HepG2 (cell line): Measurements from ENCODE around the gene KBTBD3. TPM values are rescaled to one million over a fixed set of nuclear protein-coding genes. Genes with fewer than 3 reads are reported as not detected.

Experiments used
- ARID4A ChIP-seq: sonication (generic); formaldehyde crosslinking; IDR thresholded peaks from 2 replicates; pipeline ENCODE4 v1.5.0; 2020; ENCODE audit warnings: mild to moderate bottlenecking, missing genetic modification reagents, borderline replicate concordance
- ARNTL ChIP-seq: sonication (generic); formaldehyde crosslinking; IDR thresholded peaks from 2 replicates; pipeline ENCODE4 v1.4.0; 2020; ENCODE audit warnings: mild to moderate bottlenecking, missing genetic modification reagents
- ATF7 ChIP-seq, 2 experiments: fragments of 450-650 bp in 1 of 2; sonication (generic) in 1 of 2; formaldehyde crosslinking in 1 of 2; IDR thresholded peaks; 2 replicates each; pipeline versions ENCODE4 v1.4.0 to v1.6.1; 2016 to 2020; ENCODE audit warnings: antibody characterized with exemption in 1 of 2, mild to moderate bottlenecking in 1 of 2, missing genetic modification reagents in 1 of 2
- IRF2 ChIP-seq: IDR thresholded peaks from 2 replicates; pipeline ENCODE4 v1.6.1; 2018; ENCODE audit warnings: missing genetic modification reagents, missing compliant biosample characterization
- JARID2 ChIP-seq: sonication (generic); formaldehyde crosslinking; IDR thresholded peaks from 2 replicates; pipeline ENCODE4 v1.8.1; 2023; ENCODE audit warnings: missing genetic modification reagents, inconsistent platforms; ENCODE audit not compliant: insufficient replicate concordance
- MIER2 ChIP-seq: IDR thresholded peaks from 2 replicates; pipeline ENCODE4 v1.6.1; 2016; ENCODE audit warnings: missing biosample characterization, missing genetic modification reagents
- PBX3 ChIP-seq: sonication (generic); formaldehyde crosslinking; IDR thresholded peaks from 2 replicates; pipeline ENCODE4 v1.8.1; 2023; ENCODE audit warnings: missing genetic modification reagents, inconsistent platforms, borderline replicate concordance
- PRDM10 ChIP-seq: sonication (generic); formaldehyde crosslinking; IDR thresholded peaks from 2 replicates; pipeline ENCODE4 v1.4.0; 2020; ENCODE audit warnings: low read depth, missing genetic modification reagents
- SKIL ChIP-seq: sonication (generic); formaldehyde crosslinking; IDR thresholded peaks from 2 replicates; pipeline ENCODE4 v1.8.0; 2022; ENCODE audit warnings: missing genetic modification reagents, mild to moderate bottlenecking, moderate library complexity, borderline replicate concordance
- UBTF ChIP-seq: sonication (generic); formaldehyde crosslinking; IDR thresholded peaks from 2 replicates; pipeline ENCODE4 v1.4.0; 2020; ENCODE audit warnings: mild to moderate bottlenecking, missing genetic modification reagents
- ZKSCAN1 ChIP-seq: fragments of 150-350 bp; IDR thresholded peaks from 2 replicates; pipeline ENCODE4 v1.6.1; 2014; ENCODE audit warnings: low read length
- ZNF180 ChIP-seq: sonication (generic); formaldehyde crosslinking; IDR thresholded peaks from 2 replicates; pipeline ENCODE4 v1.4.0; 2020; ENCODE audit warnings: low read depth, missing genetic modification reagents, borderline replicate concordance
- ZNF530 ChIP-seq: sonication (generic); formaldehyde crosslinking; IDR thresholded peaks from 2 replicates; pipeline ENCODE4 v1.5.0; 2020; ENCODE audit warnings: low read depth, mild to moderate bottlenecking, missing genetic modification reagents
- polyA plus RNA-seq, 8 experiments: library from polyadenylated mRNA; depleted of rRNA in 3 of 8; stranded (reverse) in 7 of 8; unstranded in 1 of 8; fragments of >200 nt; fragmentation: Illumina TruSeq in 4 of 8; extraction: Trizol in 4 of 8; gene quantifications; 2 replicates each; pipeline versions ENCODE4 v1.2.1 to v1.2.3, GENCODE V29; 2011 to 2016; ENCODE audit warnings: low read depth in 4 of 8, missing spikeins in 1 of 8, mixed read lengths in 1 of 8; ENCODE audit not compliant: insufficient read depth in 1 of 8
- total RNA-seq, 5 experiments: library from RNA; depleted of rRNA; stranded (reverse); fragments of >200 nt; fragmentation: Illumina TruSeq; extraction: Trizol; gene quantifications; 2 replicates each; pipeline ENCODE4 v1.2.3, GENCODE V29; 2016; ENCODE audit warnings: low read depth in 1 of 5

KBTBD3 gene
- total and polyA plus RNA-seq, 2 of the 13 experiments (the other 11 are each of a cell fraction or from before 2014, with no cell fraction given) = 1.8 to 7.4 TPM

GRCh38 chr11:106021967-106022794 is 55.0 kb downstream of the KBTBD3 start, which contains the start of gene MSANTD4 (continued):
- peak; percentile 43 for TF ChIP-seq UBTF (CRISPR knock-in tag)
- TF ChIP-seq PBX3 = peak; percentile 96
- TF ChIP-seq ZNF530 (CRISPR knock-in tag) = no peak
- peak; percentile 70; the same call in 1 of the 2 replicates for TF ChIP-seq IRF2
- no peak for TF ChIP-seq ZKSCAN1
- TF ChIP-seq JARID2 = no peak
- TF ChIP-seq MIER2 (CRISPR knock-in tag) = no peak
- no peak for TF ChIP-seq SKIL (CRISPR knock-in tag)
- no peak for TF ChIP-seq ZNF180 (CRISPR knock-in tag)
- no peak for TF ChIP-seq ARNTL (CRISPR knock-in tag)
- TF ChIP-seq ATF7 (IDR thresholded peaks at IDR 0.05) = no peak
- no peak for TF ChIP-seq ATF7 (CRISPR knock-in tag; IDR thresholded peaks at IDR 0.05)
- TF ChIP-seq PRDM10 (CRISPR knock-in tag) = peak; percentile 42; the same call in 1 of the 2 replicates
- peak; percentile 77; the same call in 1 of the 2 replicates for TF ChIP-seq ARID4A (CRISPR knock-in tag)
